Measurements from ENCODE around the gene POLR1D. TPM values are rescaled to one million over a fixed set of nuclear protein-coding genes. Genes with fewer than 3 reads are reported as not detected.

POLR1D gene
- total and polyA plus RNA-seq, 7 experiments from 2014 or later: 111 to 176 (median 136) TPM

DNA sequence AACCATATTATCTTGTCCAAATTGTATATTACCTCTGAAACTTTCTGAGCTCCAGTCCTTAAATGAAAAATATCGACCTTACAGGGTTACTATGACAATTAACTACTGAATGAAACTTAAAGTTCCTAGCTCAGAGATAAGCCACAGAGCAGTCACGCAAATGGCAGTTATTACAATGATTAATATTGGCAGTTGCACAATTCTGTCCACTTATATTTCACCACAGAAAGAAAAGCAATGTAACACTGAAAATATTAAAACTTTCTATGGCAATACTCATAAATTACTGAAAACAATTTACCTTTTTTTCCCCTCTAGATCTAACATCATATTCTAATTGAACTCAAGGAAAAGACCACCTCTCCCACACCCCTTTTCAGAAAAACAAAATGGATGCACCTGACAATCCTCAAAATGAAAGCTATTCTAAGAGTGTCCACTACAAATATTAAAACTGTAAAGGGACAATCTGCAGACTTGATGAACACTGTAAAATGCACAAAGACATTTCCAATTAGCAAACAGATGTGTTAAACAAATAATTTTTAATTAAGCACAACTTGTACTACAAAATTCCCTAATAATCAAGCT, 16.0 kb upstream of the POLR1D start:
- no peaks in the 10 kb centered on the region for H3K9me3 ChIP-seq (ENCODE audit: control insufficient read depth in 2 of 3, low read length in 3 of 3)
- no peaks in the 10 kb centered on the region for H3K27me3 ChIP-seq (ENCODE audit: control insufficient read depth in 2 of 2, insufficient read depth in 2 of 2, low read length in 2 of 2)
- ChIA-PET POLR2A (interaction anchor here (0.5 to 1.7 kb wide), 3 partner anchors 14 to 213 kb away, joined by 3 to 6 read pairs (median 3); partner anchors contain the start of gene LNX2), CTCF (interaction anchor here (0.6 kb wide), 1 partner anchor 160 kb away, joined by 3 read pairs; no protein-coding TSS in a partner anchor)
- H3K4me1 ChIP-seq (ENCODE audit: control insufficient read depth in 2 of 2, insufficient read depth in 2 of 2, low read length in 2 of 2): no peaks in the 10 kb centered on the region
- no peak overlapping the region for H3K27ac ChIP-seq (ENCODE audit: low read depth, low read length)
- H3K4me3 ChIP-seq (ENCODE audit: low read length): no peak overlapping the region
- intact Hi-C loops (cut with micrococcal nuclease): no loop called here
- Mint-ChIP-seq H3K36me3 (peaks cover 0 to 14% (median 4%) of the 10 kb centered on the region in 5 donors), H3K27me3 (no peaks in the 10 kb centered on the region), H3K4me1 (peaks cover 6 to 58% (median 34%) of the 10 kb centered on the region in 7 donors), H3K9me3 (peaks cover 0 to 2% (median 0%) of the 10 kb centered on the region in 11 donors), H3K4me3 (peak overlapping the region in 1 of 10 donors; percentile 4), H3K27ac (no peak overlapping the region)
- DNase-seq (no peak), ATAC-seq (no peak)
- no peaks in the 10 kb centered on the region for H3K36me3 ChIP-seq (ENCODE audit: control insufficient read depth in 2 of 3, insufficient read depth in 3 of 3, low read length in 3 of 3)

DNA sequence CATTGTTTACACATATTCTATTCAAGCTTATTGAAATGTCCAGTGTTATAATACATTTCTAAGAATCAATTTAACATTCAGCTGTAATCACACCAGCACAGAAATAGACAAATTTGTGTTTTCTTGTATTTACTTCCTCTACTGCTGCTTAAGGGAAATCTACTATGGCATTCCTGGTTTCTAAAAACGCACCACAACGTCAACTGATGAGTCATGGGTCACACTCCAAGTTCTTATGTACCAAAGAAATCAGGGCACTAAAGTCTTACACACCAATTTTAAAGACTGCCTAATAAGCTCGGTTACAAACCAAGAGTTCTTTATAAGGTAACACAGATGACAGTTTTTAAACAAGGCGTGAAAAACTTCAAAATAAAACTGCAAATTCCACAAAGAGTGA, 14.6 kb upstream of the POLR1D start:
- Mint-ChIP-seq H3K36me3 (peaks cover 0 to 17% (median 4%) of the 10 kb centered on the region in 5 donors), H3K4me1 (peaks cover 8 to 62% (median 41%) of the 10 kb centered on the region in 7 donors), H3K27ac (no peak overlapping the region), H3K9me3 (peaks cover 0 to 2% (median 0%) of the 10 kb centered on the region in 11 donors), H3K4me3 (no peak overlapping the region), H3K27me3 (no peaks in the 10 kb centered on the region)
- ATAC-seq: no peak
- no peaks in the 10 kb centered on the region for H3K9me3 ChIP-seq (ENCODE audit: control insufficient read depth in 2 of 3, low read length in 3 of 3)
- ChIA-PET POLR2A (interaction anchor here (1.7 kb wide), 1 partner anchor 13 kb away, joined by 6 read pairs; the partner anchor contains the start of gene LNX2), CTCF (interaction anchor here (0.9 kb wide), 1 partner anchor 123 kb away, joined by 3 read pairs; no protein-coding TSS in a partner anchor)
- DNase-seq: no peak
- intact Hi-C loops (cut with micrococcal nuclease): no loop called here
- H3K36me3 ChIP-seq (ENCODE audit: control insufficient read depth in 2 of 3, insufficient read depth in 3 of 3, low read length in 3 of 3): no peaks in the 10 kb centered on the region
- no peaks in the 10 kb centered on the region for H3K27me3 ChIP-seq (ENCODE audit: control insufficient read depth in 2 of 2, insufficient read depth in 2 of 2, low read length in 2 of 2)
- no peak overlapping the region for H3K27ac ChIP-seq (ENCODE audit: low read depth, low read length)
- no peaks in the 10 kb centered on the region for H3K4me1 ChIP-seq (ENCODE audit: control insufficient read depth in 2 of 2, insufficient read depth in 2 of 2, low read length in 2 of 2)
- no peak overlapping the region for H3K4me3 ChIP-seq (ENCODE audit: low read length)

DNA sequence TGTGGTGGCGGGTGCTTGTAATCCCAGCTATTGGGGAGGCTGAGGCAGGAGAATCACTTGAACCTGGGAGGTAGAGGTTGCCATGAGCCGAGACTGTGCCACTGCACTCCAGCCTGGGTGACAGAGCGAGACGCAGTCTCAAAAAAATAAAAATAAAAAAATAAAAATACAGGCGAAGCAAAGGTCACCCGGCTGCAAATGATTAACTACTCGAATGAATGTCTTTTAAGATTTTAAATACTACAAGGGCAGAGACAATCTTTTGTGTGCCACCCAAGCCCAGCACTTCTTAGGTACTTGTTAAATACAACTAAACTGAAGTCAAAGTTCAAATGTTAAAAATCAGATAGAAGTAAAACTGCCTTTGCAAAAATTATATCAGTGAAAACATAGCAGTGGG, 8.1 kb upstream of the POLR1D start:
- intact Hi-C loops (cut with micrococcal nuclease): no loop called here
- Mint-ChIP-seq H3K36me3 (peaks cover 5 to 26% (median 16%) of the 10 kb centered on the region in 5 donors), H3K4me1 (peaks cover 25 to 76% (median 65%) of the 10 kb centered on the region in 7 donors), H3K27ac (no peak overlapping the region), H3K27me3 (no peaks in the 10 kb centered on the region), H3K4me3 (no peak overlapping the region), H3K9me3 (peaks cover 0 to 7% (median 0%) of the 10 kb centered on the region in 11 donors)
- no peak overlapping the region for H3K4me3 ChIP-seq (ENCODE audit: low read length)
- no peaks in the 10 kb centered on the region for H3K9me3 ChIP-seq (ENCODE audit: control insufficient read depth in 2 of 3, low read length in 3 of 3)
- DNase-seq (no peak), ATAC-seq (no peak)
- ChIA-PET POLR2A (no interaction called here), CTCF (no interaction called here)
- H3K4me1 ChIP-seq (ENCODE audit: control insufficient read depth in 2 of 2, insufficient read depth in 2 of 2, low read length in 2 of 2): peaks cover 5 to 7% of the 10 kb centered on the region in 2 donors
- no peaks in the 10 kb centered on the region for H3K27me3 ChIP-seq (ENCODE audit: control insufficient read depth in 2 of 2, insufficient read depth in 2 of 2, low read length in 2 of 2)
- no peak overlapping the region for H3K27ac ChIP-seq (ENCODE audit: low read depth, low read length)
- H3K36me3 ChIP-seq (ENCODE audit: control insufficient read depth in 2 of 3, insufficient read depth in 3 of 3, low read length in 3 of 3): no peaks in the 10 kb centered on the region

- Histone ChIP-seq H3K36me3 (ENCODE audit: control insufficient read depth in 2 of 3, insufficient read depth in 3 of 3, low read length in 3 of 3) (peaks cover 0 to 4% (median under 1%) of the 10 kb centered on the region in 3 experiments), H3K27me3 (ENCODE audit: control insufficient read depth in 2 of 2, insufficient read depth in 2 of 2, low read length in 2 of 2) (no peaks in the 10 kb centered on the region), H3K27ac (ENCODE audit: low read depth, low read length) (no peak overlapping the region), H3K4me3 (ENCODE audit: low read length) (no peak overlapping the region), H3K4me1 (ENCODE audit: control insufficient read depth in 2 of 2, insufficient read depth in 2 of 2, low read length in 2 of 2) (peaks cover 20% of the 10 kb centered on the region in 2 donors), H3K9me3 (ENCODE audit: control insufficient read depth in 2 of 3, low read length in 3 of 3) (no peaks in the 10 kb centered on the region)
- DNase-seq: no peak
- no peak for ATAC-seq
- H3K4me1 Mint-ChIP-seq: peaks cover 32 to 65% (median 60%) of the 10 kb centered on the region in 7 donors
- no peak overlapping the region for H3K27ac Mint-ChIP-seq
- H3K36me3 Mint-ChIP-seq: peaks cover 7 to 22% (median 13%) of the 10 kb centered on the region in 5 donors
- intact Hi-C loops (cut with micrococcal nuclease): loop anchor here in 1 of 2 donors (5.0 kb wide), 1 partner anchor 41 kb away; no protein-coding TSS in a partner anchor
- H3K9me3 Mint-ChIP-seq: peaks cover 0 to 7% (median 0%) of the 10 kb centered on the region in 11 donors
- H3K27me3 Mint-ChIP-seq: no peaks in the 10 kb centered on the region
- ChIA-PET CTCF (no interaction called here), POLR2A (interaction anchor here (1.0 to 6.3 kb wide), 3 partner anchors 62 to 192 kb away, joined by 3 to 86 read pairs (median 3); partner anchors contain the start of gene GTF3A)
- H3K4me3 Mint-ChIP-seq: peak overlapping the region in 6 of 10 donors; percentile 2 to 96 (median 70)
Observed at GRCh38 chr13:27617881-27618321, 3.8 kb upstream of the POLR1D start.

- H3K36me3 ChIP-seq (ENCODE audit: control insufficient read depth in 2 of 3, insufficient read depth in 3 of 3, low read length in 3 of 3): peaks cover 0 to 4% (median 3%) of the 10 kb centered on the region in 3 experiments
- no peaks in the 10 kb centered on the region for H3K9me3 ChIP-seq (ENCODE audit: control insufficient read depth in 2 of 3, low read length in 3 of 3)
- Mint-ChIP-seq H3K4me3 (peak overlapping the region; percentile 86 to 96 (median 95)), H3K9me3 (peaks cover 0 to 7% (median 0%) of the 10 kb centered on the region in 11 donors), H3K4me1 (peaks cover 37 to 67% (median 63%) of the 10 kb centered on the region in 7 donors), H3K27ac (peak overlapping the region; percentile 35 to 96 (median 89)), H3K36me3 (peaks cover 7 to 27% (median 23%) of the 10 kb centered on the region in 5 donors), H3K27me3 (no peaks in the 10 kb centered on the region)
- POLR2A ChIA-PET: interaction anchor here (0.6 to 6.3 kb wide), 7 partner anchors 13 to 1648 kb away, joined by 3 to 86 read pairs (median 4); partner anchors contain the start of genes GTF3A and MTIF3
- peak overlapping the region; percentile 95 for H3K4me3 ChIP-seq (ENCODE audit: low read length)
- intact Hi-C loops (cut with micrococcal nuclease): loop anchor here in 1 of 2 donors (5.0 kb wide), 1 partner anchor 42 kb away; no protein-coding TSS in a partner anchor
- ATAC-seq (no peak), DNase-seq (no peak)
- H3K27me3 ChIP-seq (ENCODE audit: control insufficient read depth in 2 of 2, insufficient read depth in 2 of 2, low read length in 2 of 2): no peaks in the 10 kb centered on the region
- CTCF ChIA-PET: interaction anchor here (1.0 kb wide), 2 partner anchors 173 to 194 kb away, joined by 3 read pairs; no protein-coding TSS in a partner anchor
- H3K27ac ChIP-seq (ENCODE audit: low read depth, low read length): peak overlapping the region; percentile 97
- H3K4me1 ChIP-seq (ENCODE audit: control insufficient read depth in 2 of 2, insufficient read depth in 2 of 2, low read length in 2 of 2): peaks cover 31 to 33% of the 10 kb centered on the region in 2 donors
Observed at GRCh38 chr13:27619093-27619727, 2.5 kb upstream of the POLR1D start.

DNA sequence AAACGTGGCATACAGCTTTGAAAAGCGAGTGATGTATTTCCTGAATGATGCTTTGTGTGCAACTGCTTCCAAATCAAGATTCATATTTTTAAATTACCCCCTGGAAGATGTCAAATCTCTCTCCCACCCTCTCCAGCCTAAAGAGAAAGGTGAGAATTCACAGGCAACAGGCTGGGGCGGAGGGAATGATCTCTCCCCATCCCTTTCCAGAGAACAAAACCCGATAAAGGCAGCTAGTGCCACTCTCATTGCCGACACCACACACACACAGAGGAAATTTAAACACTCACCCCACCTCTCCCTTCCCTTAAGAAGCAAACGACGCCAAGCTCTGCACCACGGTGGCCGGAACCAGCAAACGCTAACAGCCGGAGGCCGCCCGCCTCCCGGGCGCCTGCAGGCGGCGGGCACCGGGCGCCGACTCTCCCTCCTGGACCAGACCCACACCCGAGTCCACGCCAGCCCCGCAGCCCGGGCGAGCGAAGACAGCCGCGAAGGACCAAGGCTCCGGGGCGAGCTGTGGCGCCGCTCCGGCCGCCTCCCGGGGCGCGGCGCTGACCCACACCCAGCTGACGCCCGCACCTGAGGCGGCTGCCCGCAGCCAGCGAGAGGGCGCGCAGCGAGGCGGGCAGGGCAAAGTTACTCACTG, 1.8 kb upstream of the POLR1D start:
- peaks cover under 1 to 24% (median 19%) of the 10 kb centered on the region in 5 donors for H3K36me3 Mint-ChIP-seq
- peak overlapping the region; percentile 97 for H3K27ac ChIP-seq (ENCODE audit: low read depth, low read length)
- peak overlapping the region; percentile 35 to 96 (median 89) for H3K27ac Mint-ChIP-seq
- no peaks in the 10 kb centered on the region for H3K27me3 ChIP-seq (ENCODE audit: control insufficient read depth in 2 of 2, insufficient read depth in 2 of 2, low read length in 2 of 2)
- H3K9me3 ChIP-seq (ENCODE audit: control insufficient read depth in 2 of 3, low read length in 3 of 3): no peaks in the 10 kb centered on the region
- peak overlapping the region; percentile 95 for H3K4me3 ChIP-seq (ENCODE audit: low read length)
- H3K27me3 Mint-ChIP-seq: no peaks in the 10 kb centered on the region
- H3K36me3 ChIP-seq (ENCODE audit: control insufficient read depth in 2 of 3, insufficient read depth in 3 of 3, low read length in 3 of 3): peaks cover 0 to 4% (median 3%) of the 10 kb centered on the region in 3 experiments
- peak overlapping the region; percentile 86 to 96 (median 95) for H3K4me3 Mint-ChIP-seq
- ChIA-PET CTCF (interaction anchor here (0.7 to 1.5 kb wide), 5 partner anchors 168 to 210 kb away, joined by 3 to 10 read pairs (median 3); no protein-coding TSS in a partner anchor), POLR2A (interaction anchor here (0.6 to 6.3 kb wide), 18 partner anchors 9 to 1649 kb away, joined by 3 to 86 read pairs (median 4); partner anchors contain the start of genes GTF3A, MTIF3 and RPL21)
- H3K4me1 ChIP-seq (ENCODE audit: control insufficient read depth in 2 of 2, insufficient read depth in 2 of 2, low read length in 2 of 2): peaks cover 32 to 33% of the 10 kb centered on the region in 2 donors
- peaks cover 0 to 2% (median 0%) of the 10 kb centered on the region in 11 donors for H3K9me3 Mint-ChIP-seq
- DNase-seq (peak in 8 of 9 donors; percentile 6 to 62 (median 45)), ATAC-seq (peak; percentile 28)
- intact Hi-C loops (cut with micrococcal nuclease): loop anchor here (1.0 to 10.0 kb wide), 20 partner anchors 37 to 1435 kb away; partner anchors contain the start of genes MTIF3 (in 2 of the 2), POMP (in 2 of the 2), RASL11A (in 1 of the 2) and RNF6 (in 1 of the 2)
- peaks cover 36 to 67% (median 60%) of the 10 kb centered on the region in 7 donors for H3K4me1 Mint-ChIP-seq
